ENCODE data around the gene XIAP. TPM values are rescaled to one million over a fixed set of nuclear protein-coding genes. Genes with fewer than 3 reads are reported as not detected.

The XIAP gene
- total RNA-seq, 4 donors from 2014 or later = 21.9 to 39.4 (median 33.3) TPM

DNA sequence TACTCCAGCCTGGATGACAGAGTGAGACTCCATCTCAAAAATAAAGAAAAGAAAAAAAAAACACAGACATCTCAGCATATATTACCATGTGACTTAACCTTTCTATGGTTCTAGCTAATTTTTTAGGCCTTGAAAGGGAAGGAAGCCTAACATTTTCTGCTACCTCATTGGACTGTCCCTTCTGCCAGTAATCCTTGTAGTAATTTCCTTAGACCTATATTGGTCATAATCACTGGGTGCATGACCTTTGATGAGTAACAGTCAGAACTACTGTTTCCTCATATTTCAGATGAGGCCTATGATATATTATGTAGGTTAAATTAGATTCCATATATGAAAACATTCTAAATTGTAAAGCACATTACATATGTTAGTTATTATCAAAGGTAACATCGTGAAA, 9.6 kb downstream of the XIAP start:
- no peak overlapping the region for H3K4me3 ChIP-seq (ENCODE audit: low read depth, poor library complexity, severe bottlenecking)
- 81 to 93% methylated on average over 1 of the region's 1 CpG for WGBS, 2 donors
- DNase-seq (ENCODE audit: low spot score in 2 of 2) = no peak
- no peak for TF ChIP-seq POLR2A (IDR thresholded peaks at IDR 0.05)
- TF ChIP-seq, protein P1, sequence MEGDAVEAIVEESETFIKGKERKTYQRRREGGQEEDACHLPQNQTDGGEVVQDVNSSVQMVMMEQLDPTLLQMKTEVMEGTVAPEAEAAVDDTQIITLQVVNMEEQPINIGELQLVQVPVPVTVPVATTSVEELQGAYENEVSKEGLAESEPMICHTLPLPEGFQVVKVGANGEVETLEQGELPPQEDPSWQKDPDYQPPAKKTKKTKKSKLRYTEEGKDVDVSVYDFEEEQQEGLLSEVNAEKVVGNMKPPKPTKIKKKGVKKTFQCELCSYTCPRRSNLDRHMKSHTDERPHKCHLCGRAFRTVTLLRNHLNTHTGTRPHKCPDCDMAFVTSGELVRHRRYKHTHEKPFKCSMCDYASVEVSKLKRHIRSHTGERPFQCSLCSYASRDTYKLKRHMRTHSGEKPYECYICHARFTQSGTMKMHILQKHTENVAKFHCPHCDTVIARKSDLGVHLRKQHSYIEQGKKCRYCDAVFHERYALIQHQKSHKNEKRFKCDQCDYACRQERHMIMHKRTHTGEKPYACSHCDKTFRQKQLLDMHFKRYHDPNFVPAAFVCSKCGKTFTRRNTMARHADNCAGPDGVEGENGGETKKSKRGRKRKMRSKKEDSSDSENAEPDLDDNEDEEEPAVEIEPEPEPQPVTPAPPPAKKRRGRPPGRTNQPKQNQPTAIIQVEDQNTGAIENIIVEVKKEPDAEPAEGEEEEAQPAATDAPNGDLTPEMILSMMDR (IDR thresholded peaks at IDR 0.05) = no peak
- intact Hi-C loops (cut with DNase I; ENCODE audit: low total_unique reads) = no loop called here

DNA sequence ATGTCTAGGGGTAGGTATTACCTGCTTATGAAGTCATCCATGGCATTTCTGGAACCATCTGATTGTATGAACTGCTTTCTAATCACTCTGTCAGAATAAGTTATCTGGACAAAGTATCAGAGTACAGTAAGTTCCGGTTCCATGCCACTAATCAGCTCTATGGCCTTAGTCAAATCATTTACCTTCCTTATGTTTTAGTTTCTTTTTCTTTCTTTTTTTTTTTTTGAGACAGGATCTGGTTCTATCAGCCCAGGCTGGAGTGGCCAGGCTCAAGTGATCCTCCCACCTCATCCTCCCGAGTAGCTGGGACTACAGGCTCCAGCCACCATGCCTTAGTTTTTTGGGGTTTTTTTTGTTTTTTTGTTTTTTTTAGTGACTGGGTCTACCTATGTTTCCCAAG, 11.5 kb downstream of the XIAP start:
- TF ChIP-seq POLR2A (IDR thresholded peaks at IDR 0.05) = no peak
- TF ChIP-seq, protein P1 (IDR thresholded peaks at IDR 0.05) = no peak
- H3K4me3 ChIP-seq (ENCODE audit: low read depth, poor library complexity, severe bottlenecking) = no peak overlapping the region
- intact Hi-C loops (cut with DNase I; ENCODE audit: low total_unique reads) = no loop called here
- WGBS, 2 donors = 77 to 88% methylated on average over 2 of the region's 2 CpGs
- no peak for DNase-seq (ENCODE audit: low spot score in 2 of 2)

DNA sequence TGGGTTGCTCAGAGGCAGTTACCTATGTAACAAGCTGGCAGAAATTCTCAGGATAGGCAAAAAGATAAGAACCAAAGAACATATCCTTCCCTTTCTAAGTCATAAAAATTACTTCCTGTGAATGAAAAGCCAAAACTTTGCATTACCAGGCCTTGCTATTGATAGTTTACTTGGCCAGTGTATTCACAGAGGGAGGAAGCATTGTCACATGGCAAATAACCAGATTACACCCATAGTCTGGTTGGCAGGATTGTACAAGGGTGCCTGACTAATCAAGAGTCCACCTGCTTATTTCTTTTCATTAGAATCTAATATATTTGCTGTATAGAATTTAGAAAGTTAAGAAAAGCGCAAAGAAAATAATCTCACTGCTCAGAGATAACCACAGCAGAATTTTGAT, 14.1 kb downstream of the XIAP start:
- intact Hi-C loops (cut with DNase I; ENCODE audit: low total_unique reads) = no loop called here
- TF ChIP-seq, protein P1 (IDR thresholded peaks at IDR 0.05) = no peak
- no peak for TF ChIP-seq POLR2A (IDR thresholded peaks at IDR 0.05)
- 92 to 98% methylated on average over 1 of the region's 1 CpG for WGBS, 2 donors
- no peak for DNase-seq (ENCODE audit: low spot score in 2 of 2)
- H3K4me3 ChIP-seq (ENCODE audit: low read depth, poor library complexity, severe bottlenecking) = no peak overlapping the region

DNA sequence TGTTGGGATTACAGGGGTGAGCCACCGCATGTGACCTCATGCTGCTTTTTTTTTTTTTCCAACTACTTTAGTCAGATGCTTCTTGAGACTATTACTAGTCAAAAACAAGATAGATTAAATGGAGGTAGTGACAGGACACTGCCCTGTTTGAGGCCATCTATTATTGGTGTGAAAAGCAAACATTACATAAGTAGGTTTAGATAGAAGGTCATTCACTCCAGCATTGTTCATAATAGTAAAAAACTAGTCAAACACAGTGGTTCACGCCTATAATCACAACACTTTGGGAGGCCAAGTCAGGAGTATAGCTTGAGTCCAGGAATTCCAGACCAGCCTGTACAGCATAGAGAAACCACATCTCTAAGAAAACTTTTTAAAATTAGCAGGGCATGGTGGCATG, 16.3 kb downstream of the XIAP start:
- TF ChIP-seq, protein P1 (IDR thresholded peaks at IDR 0.05) = no peak
- TF ChIP-seq POLR2A (IDR thresholded peaks at IDR 0.05) = no peak
- 88 to 100% methylated on average over 2 of the region's 2 CpGs for WGBS, 2 donors
- intact Hi-C loops (cut with DNase I; ENCODE audit: low total_unique reads) = no loop called here
- no peak for DNase-seq (ENCODE audit: low spot score in 2 of 2)
- H3K4me3 ChIP-seq (ENCODE audit: low read depth, poor library complexity, severe bottlenecking) = no peak overlapping the region

DNA sequence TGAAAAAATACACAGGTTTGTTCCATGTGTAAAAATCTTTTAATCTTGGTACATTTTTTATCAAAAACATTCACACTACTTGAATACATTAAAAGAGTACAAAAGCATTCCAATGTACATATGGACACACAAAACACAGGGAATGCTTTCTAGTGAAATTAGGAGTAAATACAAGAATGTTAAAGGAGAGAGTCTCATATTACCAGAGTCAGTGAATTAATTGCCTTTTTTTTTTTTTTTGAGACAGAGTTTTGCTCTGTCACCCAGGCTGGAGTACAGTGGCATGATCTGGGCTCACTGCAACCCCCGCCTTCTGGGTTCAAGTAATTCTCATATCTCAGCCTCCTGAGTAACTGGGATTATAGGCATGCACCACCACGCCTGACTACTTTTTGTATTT, 17.0 kb downstream of the XIAP start:
- no peak overlapping the region for H3K4me3 ChIP-seq (ENCODE audit: low read depth, poor library complexity, severe bottlenecking)
- 83 to 93% methylated on average over 2 of the region's 2 CpGs for WGBS, 2 donors
- DNase-seq (ENCODE audit: low spot score in 2 of 2) = no peak
- TF ChIP-seq, protein P1 (IDR thresholded peaks at IDR 0.05) = no peak
- no peak for TF ChIP-seq POLR2A (IDR thresholded peaks at IDR 0.05)
- intact Hi-C loops (cut with DNase I; ENCODE audit: low total_unique reads) = no loop called here

DNA sequence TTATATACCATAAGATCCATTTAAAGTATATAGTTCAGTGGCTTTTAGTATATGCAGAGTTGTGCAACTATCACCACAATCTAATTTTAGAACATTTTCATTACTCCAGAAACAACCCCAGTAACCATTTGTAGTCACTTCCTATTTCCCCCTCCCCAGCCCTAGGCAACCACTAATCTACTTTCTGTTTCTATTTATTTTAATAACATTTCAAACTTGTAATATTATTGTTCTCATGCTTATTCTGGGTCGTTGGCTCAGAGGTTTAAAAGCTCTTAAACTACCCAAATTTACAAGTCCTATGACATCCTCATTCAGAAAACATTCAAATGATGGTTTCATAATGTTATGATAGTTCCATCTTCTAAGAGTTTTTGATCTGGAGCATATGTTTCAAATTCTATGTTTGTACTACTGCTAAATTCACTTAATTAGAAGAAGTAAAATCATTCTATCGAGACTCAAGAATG, 18.4 kb downstream of the XIAP start:
- intact Hi-C loops (cut with DNase I; ENCODE audit: low total_unique reads) = no loop called here
- no peak for DNase-seq (ENCODE audit: low spot score in 2 of 2)
- 33 to 37% methylated on average over 2 of the region's 2 CpGs for WGBS, 2 donors
- TF ChIP-seq POLR2A (IDR thresholded peaks at IDR 0.05) = no peak
- TF ChIP-seq, protein P1 (IDR thresholded peaks at IDR 0.05) = no peak
- no peak overlapping the region for H3K4me3 ChIP-seq (ENCODE audit: low read depth, poor library complexity, severe bottlenecking)
